KBM-7 (cell line): ENCODE results near the gene IL20RB.
"Not testable (repeated sequence)": the region's sequence is repeated elsewhere in the genome, so short reads cannot be mapped to it uniquely, and the experiment has no call there.

Source experiments
- DNase-seq: peaks from one replicate; pipeline ENCODE4 v3.0.0-alpha.2; 2015
- in situ Hi-C: fragments of 300-500 bp; cut with MboI; formaldehyde crosslinking; loops from 2 replicates; pipeline ENCODE4 v1.14.3; 2020; ENCODE audit warnings: low sequenced_read_pairs, low pct_unique_long_range_greater_than_20kb, mixed read lengths

The IL20RB gene

DNA sequence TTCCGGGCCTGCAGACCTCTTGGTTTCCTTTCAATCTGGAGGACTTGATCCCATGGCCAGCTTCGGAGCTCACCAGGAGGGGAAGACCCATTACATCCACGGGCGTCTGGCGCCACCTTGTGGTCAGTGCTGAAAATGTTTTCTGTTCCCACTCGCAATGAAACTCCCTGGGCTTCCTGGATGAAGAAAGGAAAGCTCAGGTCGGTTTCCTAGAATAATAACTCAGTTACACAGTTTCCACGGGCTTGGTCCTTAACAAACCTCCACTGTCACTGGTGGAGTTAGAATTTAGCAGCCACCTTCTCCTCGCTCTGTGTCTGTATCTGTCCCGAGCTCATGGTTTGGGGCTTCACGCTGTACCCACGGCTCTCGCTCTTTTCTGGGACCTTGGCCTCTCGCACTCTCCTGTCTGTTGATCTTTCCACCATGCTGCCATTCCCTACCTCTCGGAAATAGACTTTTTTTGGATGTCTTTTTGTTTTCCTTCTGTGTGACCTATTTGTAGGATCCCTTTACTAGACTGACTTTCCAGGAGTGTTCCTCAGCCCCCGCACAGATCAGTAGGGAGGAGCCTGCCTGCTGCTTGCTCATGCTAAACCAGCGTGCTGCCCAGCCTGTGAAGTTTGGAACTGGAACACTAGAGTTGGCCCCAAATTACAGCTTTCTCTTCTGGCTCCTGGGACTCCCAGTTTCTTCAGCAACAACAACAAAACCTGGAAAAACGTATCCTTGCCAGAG lies 56.3 kb downstream of the IL20RB start:
- in situ Hi-C loops = no loop called here
- peak; percentile 96 for DNase-seq

DNA sequence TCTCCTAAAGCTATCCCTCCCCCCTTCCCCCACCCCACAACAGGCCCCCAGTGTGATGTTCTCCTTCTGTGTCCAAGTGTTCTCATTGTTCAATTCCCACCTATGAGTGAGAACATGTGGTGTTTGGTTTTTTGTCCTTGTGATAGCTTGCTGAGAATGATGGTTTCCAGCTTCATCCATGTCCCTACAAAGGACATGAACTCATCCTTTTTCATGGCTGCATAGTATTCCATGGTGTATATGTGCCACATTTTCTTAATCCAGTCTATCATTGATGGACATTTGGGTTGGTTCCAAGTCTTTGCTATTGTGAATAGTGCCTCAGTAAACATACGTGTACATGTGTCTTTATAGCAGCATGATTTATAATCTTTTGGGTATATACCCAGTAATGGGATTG lies 59.5 kb downstream of the IL20RB start:
- DNase-seq, in situ Hi-C loops: not testable (repeated sequence)

DNA sequence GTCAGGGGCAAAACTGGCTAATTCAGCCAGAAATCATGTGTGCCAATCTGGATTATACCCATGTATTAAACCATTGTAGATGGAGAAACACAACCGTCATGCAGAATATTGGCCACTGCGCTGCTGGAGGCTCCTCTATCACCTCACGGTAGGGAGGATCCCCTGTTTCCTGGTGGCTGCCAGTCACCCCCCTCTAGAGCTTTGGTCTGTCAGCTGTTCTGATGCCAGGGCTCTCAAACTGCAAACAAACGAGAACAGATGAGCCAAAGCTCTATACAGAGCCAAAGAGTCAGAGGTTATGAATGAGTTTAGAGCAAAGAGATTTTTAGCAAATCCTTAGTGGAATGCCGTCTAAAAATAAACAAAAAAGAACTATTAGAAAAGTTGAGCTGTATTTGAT lies 62.5 kb downstream of the IL20RB start:
- DNase-seq = no peak
- in situ Hi-C loops = no loop called here

DNA sequence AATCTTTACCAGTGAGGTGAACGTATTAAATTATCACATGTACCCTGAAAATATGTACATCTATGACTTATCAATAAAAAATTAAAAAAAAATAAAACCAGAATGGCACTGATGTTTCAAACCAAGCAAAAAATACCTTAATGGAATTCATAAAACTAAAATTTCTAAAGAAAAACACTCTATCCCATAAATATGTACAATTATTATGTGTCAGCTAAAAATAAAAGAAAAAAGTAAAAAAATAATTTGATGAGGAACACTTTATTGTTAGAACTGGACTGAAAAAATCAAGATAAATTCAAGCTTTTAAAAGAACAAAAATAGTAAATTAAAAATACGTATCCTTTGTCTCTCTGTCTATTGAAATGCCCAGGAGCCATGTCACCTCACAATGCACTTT lies 63.1 kb downstream of the IL20RB start:
- in situ Hi-C loops = no loop called here
- DNase-seq = no peak

DNA sequence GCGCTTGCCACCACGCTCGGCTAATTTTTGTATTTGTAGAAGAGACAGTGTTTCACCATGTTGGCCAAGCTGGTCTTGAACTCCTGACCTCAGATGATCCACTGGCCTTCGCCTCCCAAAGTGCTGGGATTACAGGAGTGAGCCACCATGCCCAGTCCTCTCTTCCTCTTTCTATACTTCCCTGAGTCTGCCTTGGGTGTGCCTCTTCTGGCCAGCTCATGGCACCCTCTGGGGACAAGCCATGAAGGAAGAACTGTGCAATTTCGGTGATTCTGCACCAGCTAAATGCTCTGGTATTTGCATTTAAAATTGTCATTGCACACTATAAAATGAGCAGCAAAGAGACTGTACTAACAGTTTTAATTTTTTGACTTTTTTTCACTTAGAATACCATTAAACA lies 66.6 kb downstream of the IL20RB start:
- no peak for DNase-seq
- in situ Hi-C loops = no loop called here

DNA sequence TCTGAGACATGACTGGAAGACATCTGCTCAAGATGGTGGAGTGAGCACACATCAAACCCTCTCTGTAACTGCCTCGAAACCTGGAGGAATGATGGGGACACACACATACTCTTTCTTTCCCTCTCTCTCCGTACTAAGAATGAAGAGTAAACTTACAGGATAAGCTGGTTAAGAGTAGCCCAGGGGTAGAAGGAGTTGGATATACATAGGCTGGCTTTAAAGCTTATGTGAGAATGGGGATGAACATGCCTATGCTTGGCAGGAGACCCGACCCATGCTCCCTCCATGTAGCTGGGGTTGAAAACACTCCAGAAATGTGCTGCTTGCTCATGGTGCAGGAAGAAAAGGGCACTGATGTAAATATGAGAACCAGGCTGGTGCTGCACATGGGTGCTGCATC lies 68.9 kb downstream of the IL20RB start:
- in situ Hi-C loops = loop anchor here (25.0 kb wide), 1 partner anchor 964 kb away; no protein-coding TSS in a partner anchor

DNA sequence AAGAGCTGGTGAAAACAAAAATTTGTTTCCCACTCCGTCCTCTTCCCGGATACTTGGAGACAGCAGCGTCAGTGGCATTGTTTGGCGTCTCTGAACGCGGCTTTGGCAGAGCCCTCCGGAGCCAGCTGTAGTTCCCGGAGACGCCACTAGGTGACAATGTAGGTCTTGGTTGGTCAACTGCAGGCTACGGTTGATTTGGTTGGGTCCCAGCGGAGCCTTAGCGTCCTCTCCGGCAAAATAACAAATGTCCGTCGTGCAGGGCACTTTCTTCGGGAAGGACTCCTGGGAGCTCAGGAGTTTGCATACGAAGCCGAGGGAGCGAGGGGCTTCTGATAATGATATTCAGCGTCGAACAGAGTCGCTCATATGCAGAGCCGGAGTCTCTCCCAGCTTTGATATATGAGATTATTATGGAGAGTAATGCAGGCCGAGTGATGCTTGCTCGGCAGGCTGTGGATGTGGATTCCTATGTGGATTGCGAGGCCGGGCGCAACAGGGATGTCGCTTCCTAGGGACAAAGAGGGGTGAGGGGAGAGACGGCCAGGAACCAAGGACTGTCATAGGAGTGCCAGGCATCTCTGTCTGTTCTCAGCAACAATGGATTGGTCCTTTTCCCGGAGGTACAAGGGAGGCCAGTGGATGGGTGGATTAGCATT lies 74.8 kb downstream of the IL20RB start:
- in situ Hi-C loops = loop anchor here (25.0 kb wide), 1 partner anchor 970 kb away; no protein-coding TSS in a partner anchor
- peak; percentile 83 for DNase-seq

More for the DNA sequence above, 68.9 kb downstream of the IL20RB start:
- no peak for DNase-seq

DNA sequence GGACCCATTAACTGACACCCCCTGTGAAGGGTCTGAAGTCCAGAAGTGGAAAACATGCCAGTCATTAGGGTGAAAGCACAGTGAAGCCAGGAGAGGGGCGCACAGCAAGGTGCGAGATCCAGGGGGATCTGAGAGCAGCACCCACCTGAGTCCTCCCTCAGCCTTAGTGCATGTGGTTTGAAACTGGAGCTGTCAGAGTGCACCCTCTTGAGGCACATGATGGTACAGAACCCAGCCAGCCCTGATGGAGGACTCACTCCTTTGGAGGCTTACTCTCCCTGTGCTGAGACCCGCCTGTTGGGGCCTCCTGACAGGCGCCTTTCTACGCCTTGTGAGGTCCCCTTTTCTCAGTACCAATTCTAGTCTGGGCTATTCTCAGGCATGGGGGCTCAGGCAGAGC lies 77.8 kb downstream of the IL20RB start:
- DNase-seq = peak; percentile 35
- in situ Hi-C loops = loop anchor here (25.0 kb wide), 1 partner anchor 973 kb away; no protein-coding TSS in a partner anchor

DNA sequence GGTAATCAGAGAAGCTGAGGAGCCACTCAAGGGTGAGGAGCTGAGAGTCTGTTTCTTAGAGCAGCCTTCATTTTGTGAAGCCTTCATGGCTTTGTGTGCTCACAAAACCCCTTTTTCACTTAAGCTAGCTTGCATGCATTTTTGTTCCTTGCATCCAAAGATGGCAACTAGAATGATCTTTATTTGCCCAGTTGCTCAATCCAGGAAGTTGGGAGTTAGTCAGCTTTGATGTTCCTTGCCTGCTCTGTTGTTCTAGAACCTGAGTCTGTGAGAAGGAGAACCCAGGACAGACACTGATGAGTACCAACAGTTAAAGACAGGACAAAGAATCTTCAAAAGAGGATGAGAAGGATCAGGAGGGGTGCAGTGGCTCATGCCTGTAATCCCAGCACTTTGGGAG lies 81.8 kb downstream of the IL20RB start:
- in situ Hi-C loops = loop anchor here (25.0 kb wide), 1 partner anchor 977 kb away; no protein-coding TSS in a partner anchor
- DNase-seq = no peak

DNA sequence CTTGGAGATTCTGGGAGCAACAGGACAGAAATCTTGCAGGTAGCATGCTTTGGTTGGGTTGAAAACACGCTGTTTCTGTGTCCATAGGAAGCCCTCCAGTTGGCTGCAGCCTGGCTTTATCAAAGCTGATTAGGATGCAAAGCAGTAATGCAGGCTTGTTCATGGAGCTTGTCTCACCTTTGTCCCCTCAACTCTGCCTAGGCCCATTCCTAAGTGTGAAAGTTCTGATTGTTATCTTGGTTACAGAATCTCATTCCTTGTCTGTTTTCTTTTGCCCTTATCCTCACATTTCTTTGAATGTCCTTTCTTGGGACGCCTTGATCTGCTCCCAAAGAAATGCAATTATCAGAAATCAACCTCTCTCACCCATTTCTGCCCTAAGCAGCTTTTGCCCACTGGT lies 83.5 kb downstream of the IL20RB start:
- in situ Hi-C loops = loop anchor here (25.0 kb wide), 1 partner anchor 979 kb away; no protein-coding TSS in a partner anchor

DNA sequence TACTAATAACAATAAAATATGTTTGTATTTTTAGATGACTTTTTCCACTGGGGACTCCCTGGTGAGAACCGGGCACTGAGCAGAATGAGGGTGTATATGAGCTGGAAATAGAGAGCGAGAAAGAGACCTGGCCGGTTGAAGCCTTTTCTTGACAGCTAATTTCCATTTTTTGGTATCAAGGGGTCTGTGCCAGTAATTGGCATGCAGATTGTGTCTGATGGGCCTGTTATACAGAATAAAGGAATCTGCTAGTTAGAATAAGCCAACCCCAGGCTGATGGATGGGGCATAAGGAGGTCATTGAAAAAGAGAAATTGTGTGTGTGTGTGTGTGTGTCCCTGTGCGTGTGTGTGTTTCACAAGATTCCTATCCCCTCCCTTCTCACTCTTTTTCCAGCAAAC lies 83.9 kb downstream of the IL20RB start:
- in situ Hi-C loops = loop anchor here (25.0 kb wide), 1 partner anchor 979 kb away; no protein-coding TSS in a partner anchor
- DNase-seq = no peak

More for the DNA sequence above, 83.5 kb downstream of the IL20RB start:
- no peak for DNase-seq

DNA sequence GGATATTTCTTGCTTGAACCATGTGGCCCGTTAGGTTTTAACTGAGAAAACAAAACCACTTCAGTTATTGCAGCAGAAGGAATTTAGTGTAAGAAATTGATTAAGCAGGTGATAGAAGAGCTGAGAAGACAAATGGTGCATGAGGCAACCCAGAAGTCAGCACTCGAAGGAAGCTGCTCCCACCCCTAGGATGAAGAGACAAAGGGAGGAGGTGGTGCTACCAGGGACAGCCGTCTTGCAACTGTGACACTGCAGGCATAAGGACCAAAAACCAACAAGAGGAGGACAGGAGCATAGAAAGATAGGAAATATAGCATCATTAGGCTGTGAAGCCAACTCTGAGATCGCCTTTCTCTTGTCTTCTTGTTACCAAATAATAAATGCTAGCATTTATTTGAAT lies 89.0 kb downstream of the IL20RB start:
- in situ Hi-C loops = loop anchor here (25.0 kb wide), 1 partner anchor 984 kb away; no protein-coding TSS in a partner anchor
- DNase-seq = no peak

DNA sequence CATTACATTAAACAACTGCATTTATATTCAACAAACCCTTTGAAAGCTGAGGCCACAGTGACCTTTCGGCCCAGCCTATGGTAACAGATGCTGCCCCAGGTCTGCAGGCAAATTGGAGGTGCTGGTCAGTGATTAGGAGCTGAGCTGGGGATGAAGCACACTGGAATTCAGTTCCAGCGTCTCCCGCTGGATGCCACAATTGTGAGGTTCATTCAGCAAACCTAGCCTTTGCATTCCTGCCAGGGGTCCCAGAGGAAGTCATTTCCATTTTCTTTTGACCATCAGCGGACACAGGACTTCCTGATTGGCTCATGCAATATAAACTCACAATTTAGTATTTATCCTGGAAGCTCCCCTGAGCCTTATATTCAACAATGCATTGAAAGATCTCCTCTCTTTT lies 89.5 kb downstream of the IL20RB start:
- in situ Hi-C loops = loop anchor here (25.0 kb wide), 1 partner anchor 985 kb away; no protein-coding TSS in a partner anchor
- DNase-seq = no peak

DNA sequence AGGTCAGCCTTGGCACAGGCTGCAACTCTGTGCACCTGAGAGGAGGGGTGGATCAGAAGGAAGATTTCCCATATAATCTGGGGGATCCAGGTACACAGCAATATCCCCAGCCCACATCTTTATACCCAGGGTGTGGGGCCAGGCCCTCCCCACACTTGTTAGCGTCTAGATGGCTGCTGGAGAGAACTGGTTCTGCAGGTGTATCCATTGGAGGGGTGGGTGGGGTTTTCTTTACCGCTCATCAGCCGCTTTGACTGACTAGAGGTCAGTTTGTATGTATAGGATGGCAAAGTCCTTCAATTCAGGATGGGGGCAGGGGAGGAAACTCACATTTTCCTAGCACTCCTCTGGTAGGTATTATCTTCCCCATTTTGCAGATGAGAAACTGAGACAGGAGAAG lies 92.5 kb downstream of the IL20RB start:
- in situ Hi-C loops = no loop called here
- no peak for DNase-seq

DNA sequence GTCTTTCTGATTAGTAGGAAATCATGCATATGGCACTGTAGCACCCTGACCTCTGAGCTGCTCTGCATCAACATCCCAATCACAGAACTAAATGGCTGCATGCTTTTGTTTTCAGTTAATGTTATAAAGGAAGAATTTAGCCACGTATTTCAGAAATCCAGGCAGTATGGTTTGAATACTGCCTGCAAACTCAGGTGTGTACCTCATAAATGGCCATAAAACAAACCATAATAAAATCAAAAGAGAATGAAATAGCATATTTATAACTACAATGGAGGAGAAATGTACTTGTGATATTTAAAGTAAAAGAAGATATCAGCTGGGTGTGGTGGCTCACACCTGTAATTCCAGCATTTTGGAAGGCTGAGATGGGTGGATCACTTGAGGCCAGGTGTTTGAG lies 94.5 kb downstream of the IL20RB start:
- DNase-seq = no peak
- in situ Hi-C loops = no loop called here
